ENCODE results near the gene OSTM1. TPM values are rescaled to one million over a fixed set of nuclear protein-coding genes. Genes with fewer than 3 reads are reported as not detected.

OSTM1 gene
- total and polyA plus RNA-seq, 10 of the 15 experiments (the other 5 are each of a cell fraction or from before 2014, with no cell fraction given): 3.0 to 17.1 (median 5.8) TPM

DNA sequence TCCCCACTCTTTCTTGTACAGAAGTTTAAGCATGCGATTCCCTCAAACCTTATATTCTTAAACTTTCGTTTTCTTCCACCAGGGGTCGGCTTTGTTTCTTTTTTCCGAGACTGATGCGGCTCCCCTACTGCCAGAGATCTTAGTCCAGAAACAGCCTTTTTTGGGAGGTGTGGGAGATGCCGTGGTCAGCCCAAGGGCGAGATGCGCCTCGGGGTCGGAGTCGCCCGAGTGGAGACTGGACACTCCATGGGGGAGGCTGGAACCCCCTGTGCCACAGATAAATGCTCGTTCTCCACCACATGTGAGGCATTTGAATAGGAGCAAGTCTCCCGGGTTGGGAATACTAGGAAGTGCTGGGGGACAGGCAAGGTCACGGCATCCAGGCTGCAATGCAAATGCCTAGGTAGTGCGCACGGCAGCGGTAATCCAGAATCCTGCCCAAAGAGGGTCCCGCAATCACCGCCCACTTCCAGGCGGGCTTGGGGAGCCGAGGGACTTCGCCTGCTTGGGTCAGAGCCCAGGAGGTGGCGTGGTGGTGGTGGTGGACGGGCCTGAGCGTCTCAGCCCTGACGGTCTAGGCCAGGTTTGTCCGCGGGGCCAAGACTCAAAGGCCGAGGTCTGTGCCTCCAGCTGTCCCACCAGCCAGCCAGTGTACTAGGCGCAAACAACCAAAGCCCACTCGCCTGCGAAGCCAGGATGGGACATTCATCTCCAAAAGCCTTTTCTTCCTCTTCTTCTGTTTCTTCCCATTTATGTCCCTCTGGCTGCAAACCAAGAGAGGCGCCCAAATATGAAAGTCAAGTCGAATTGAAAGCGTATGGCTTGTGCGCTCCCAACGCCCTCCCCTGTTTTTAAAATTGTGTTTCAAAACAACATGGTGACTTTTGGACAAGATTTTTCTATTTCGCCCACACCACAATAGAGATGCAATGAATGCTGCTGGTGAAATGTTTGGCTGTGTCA, 39.3 kb upstream of the OSTM1 start:
- FAIRE-seq (no peak), DNase-seq (ENCODE audit: low read depth, low spot score) (no peak), ATAC-seq (peak; percentile 13; the same call in 1 of the 3 replicates)
- WGBS (ENCODE audit: insufficient coverage, insufficient replicate concordance, low lambda C conversion rate, missing lambda C conversion rate): 24% methylated on average over 34 of the region's 39 CpGs
- Histone ChIP-seq H2AFZ (ENCODE audit: control insufficient read depth, low read depth, low read length) (no peak overlapping the region), H3K79me2 (ENCODE audit: control insufficient read depth, insufficient read depth, low read length) (no peaks in the 10 kb centered on the region), H3K27me3 (replicated peaks in 1 of 2; ENCODE audit: control insufficient read depth in 2 of 2, insufficient read depth in 2 of 2, low read length in 1 of 2) (peaks cover 18 to 44% of the 10 kb centered on the region in 2 experiments), H3K4me3 (no peak overlapping the region), H3K9me3 (replicated peaks; ENCODE audit: control insufficient read depth, insufficient read depth, low read length) (no peaks in the 10 kb centered on the region), H3K4me1 (ENCODE audit: control insufficient read depth, insufficient read depth, low read length) (peaks cover 4% of the 10 kb centered on the region; the same call in 1 of the 2 replicates), H3K4me2 (ENCODE audit: control insufficient read depth, insufficient read depth) (no peak overlapping the region), H3K9ac (ENCODE audit: control insufficient read depth, insufficient read depth, low read length) (no peak overlapping the region), H3K36me3 (ENCODE audit: control insufficient read depth in 2 of 2, insufficient read depth in 2 of 2, low read length in 1 of 2) (no peaks in the 10 kb centered on the region), H4K20me1 (ENCODE audit: control insufficient read depth, insufficient read depth) (no peaks in the 10 kb centered on the region), H3K27ac (ENCODE audit: control insufficient read depth, insufficient read depth) (no peak overlapping the region)
- intact Hi-C loops (cut with micrococcal nuclease; ENCODE audit: unreplicated experiment) (loop anchor here (1.0 kb wide), 2 partner anchors 378 to 412 kb away; no protein-coding TSS in a partner anchor), in situ Hi-C loops (cut with MboI) (loop anchor here (10.0 kb wide), 1 partner anchor 411 kb away; no protein-coding TSS in a partner anchor)
- ChIA-PET POLR2A (no interaction called here), CTCF (interaction anchor here (0.6 to 0.7 kb wide), 2 partner anchors 95 to 370 kb away, joined by 3 read pairs; no protein-coding TSS in a partner anchor), RAD21 (ENCODE audit: unreplicated experiment) (interaction anchor here (1.0 to 2.1 kb wide), 3 partner anchors 249 to 378 kb away, joined by 3 to 11 read pairs (median 5); no protein-coding TSS in a partner anchor), SMC1A (ENCODE audit: uncharacterized antibody, unreplicated experiment) (interaction anchor here (0.7 to 1.0 kb wide), 4 partner anchors 8 to 378 kb away, joined by 3 to 6 read pairs (median 3); no protein-coding TSS in a partner anchor)
- BruUV-seq (replicated peaks): no TSS peak
- TF ChIP-seq RAD21 (IDR thresholded peaks at IDR 0.05; ENCODE audit: insufficient read depth, low read depth, low read length) (peak; percentile 78), NR2C1 (IDR thresholded peaks at IDR 0.05) (no peak), SMAD1 (IDR thresholded peaks at IDR 0.05; ENCODE audit: low read depth, partially characterized antibody) (no peak), YBX1 (IDR thresholded peaks at IDR 0.05) (no peak), NFIC (IDR thresholded peaks at IDR 0.05; ENCODE audit: low read depth, low read length) (no peak), ZNF687 (IDR thresholded peaks at IDR 0.05) (no peak), EED (IDR thresholded peaks at IDR 0.05; ENCODE audit: low read depth) (no peak), MEF2A (IDR thresholded peaks at IDR 0.05; ENCODE audit: insufficient read depth, low read depth, low read length) (no peak), RCOR1 (conservative IDR thresholded peaks at IDR 0.05; ENCODE audit: low read depth, low read length) (no peak), SMC3 (IDR thresholded peaks at IDR 0.05; ENCODE audit: borderline replicate concordance, low read length) (peak; percentile 77), CHD2 (IDR thresholded peaks at IDR 0.05; ENCODE audit: borderline replicate concordance, low read depth, low read length) (no peak)
- TF ChIP-seq, protein P1, sequence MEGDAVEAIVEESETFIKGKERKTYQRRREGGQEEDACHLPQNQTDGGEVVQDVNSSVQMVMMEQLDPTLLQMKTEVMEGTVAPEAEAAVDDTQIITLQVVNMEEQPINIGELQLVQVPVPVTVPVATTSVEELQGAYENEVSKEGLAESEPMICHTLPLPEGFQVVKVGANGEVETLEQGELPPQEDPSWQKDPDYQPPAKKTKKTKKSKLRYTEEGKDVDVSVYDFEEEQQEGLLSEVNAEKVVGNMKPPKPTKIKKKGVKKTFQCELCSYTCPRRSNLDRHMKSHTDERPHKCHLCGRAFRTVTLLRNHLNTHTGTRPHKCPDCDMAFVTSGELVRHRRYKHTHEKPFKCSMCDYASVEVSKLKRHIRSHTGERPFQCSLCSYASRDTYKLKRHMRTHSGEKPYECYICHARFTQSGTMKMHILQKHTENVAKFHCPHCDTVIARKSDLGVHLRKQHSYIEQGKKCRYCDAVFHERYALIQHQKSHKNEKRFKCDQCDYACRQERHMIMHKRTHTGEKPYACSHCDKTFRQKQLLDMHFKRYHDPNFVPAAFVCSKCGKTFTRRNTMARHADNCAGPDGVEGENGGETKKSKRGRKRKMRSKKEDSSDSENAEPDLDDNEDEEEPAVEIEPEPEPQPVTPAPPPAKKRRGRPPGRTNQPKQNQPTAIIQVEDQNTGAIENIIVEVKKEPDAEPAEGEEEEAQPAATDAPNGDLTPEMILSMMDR (IDR thresholded peaks at IDR 0.05 in 2 of 3, conservative IDR thresholded peaks at IDR 0.05 in 1 of 3; ENCODE audit: control insufficient read depth in 2 of 3, extremely low read depth in 1 of 3, insufficient read depth in 1 of 3, low read depth in 3 of 3, low read length in 3 of 3): peak; percentile 8 to 53 (median 20); a peak in 3 of 6 replicates
- TF ChIP-seq, protein P2, sequence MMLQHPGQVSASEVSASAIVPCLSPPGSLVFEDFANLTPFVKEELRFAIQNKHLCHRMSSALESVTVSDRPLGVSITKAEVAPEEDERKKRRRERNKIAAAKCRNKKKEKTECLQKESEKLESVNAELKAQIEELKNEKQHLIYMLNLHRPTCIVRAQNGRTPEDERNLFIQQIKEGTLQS (IDR thresholded peaks at IDR 0.05; ENCODE audit: borderline replicate concordance, extremely low read depth, low read depth, low read length): no peak
- TF ChIP-seq, protein P3, sequence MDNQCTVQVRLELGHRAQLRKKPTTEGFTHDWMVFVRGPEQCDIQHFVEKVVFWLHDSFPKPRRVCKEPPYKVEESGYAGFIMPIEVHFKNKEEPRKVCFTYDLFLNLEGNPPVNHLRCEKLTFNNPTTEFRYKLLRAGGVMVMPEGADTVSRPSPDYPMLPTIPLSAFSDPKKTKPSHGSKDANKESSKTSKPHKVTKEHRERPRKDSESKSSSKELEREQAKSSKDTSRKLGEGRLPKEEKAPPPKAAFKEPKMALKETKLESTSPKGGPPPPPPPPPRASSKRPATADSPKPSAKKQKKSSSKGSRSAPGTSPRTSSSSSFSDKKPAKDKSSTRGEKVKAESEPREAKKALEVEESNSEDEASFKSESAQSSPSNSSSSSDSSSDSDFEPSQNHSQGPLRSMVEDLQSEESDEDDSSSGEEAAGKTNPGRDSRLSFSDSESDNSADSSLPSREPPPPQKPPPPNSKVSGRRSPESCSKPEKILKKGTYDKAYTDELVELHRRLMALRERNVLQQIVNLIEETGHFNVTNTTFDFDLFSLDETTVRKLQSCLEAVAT (IDR thresholded peaks at IDR 0.05): no peak
